Activated CD8-positive, alpha-beta memory T cell treated with anti-CD3 and anti-CD28 coated beads, Interleukin-2, amount 10 ng/mL, durations not matched to agents 7 days and 5 days (primary cell): ENCODE data around the gene INMT. TPM values are rescaled to one million over a fixed set of nuclear protein-coding genes. Genes with fewer than 3 reads are reported as not detected.

Experiments
- ATAC-seq: fragments of 150-1000 bp; cut with Tn5 transposase; one replicate; pipeline ENCODE4 v1.10.0; 2021; ENCODE audit warnings: moderate library complexity
- CTCF ChIA-PET: fragments of 350-600 bp; sonication (Branson Sonifier 250); formaldehyde crosslinking; loops from one replicate; lab custom pipeline; 2021; ENCODE audit warnings: antibody characterized with exemption; lab: Charles Lee
- DNase-seq: peaks from one replicate; pipeline ENCODE4 v3.0.0-alpha.2; 2020
- H3K27ac Mint-ChIP-seq: one replicate; pipeline ENCODE4 v1.8.0; 2021; ENCODE audit warnings: mild to moderate bottlenecking, mixed read lengths
- H3K27me3 Mint-ChIP-seq: one replicate; pipeline ENCODE4 v1.8.0; 2021; ENCODE audit warnings: mixed read lengths
- H3K36me3 Mint-ChIP-seq: one replicate; pipeline ENCODE4 v1.8.0; 2021; ENCODE audit warnings: mild to moderate bottlenecking, mixed read lengths
- H3K4me1 Mint-ChIP-seq: one replicate; pipeline ENCODE4 v1.8.0; 2021; ENCODE audit warnings: mixed read lengths
- H3K4me3 Mint-ChIP-seq: one replicate; pipeline ENCODE4 v1.8.0; 2021; ENCODE audit warnings: mild to moderate bottlenecking, moderate library complexity, mixed read lengths
- H3K9me3 Mint-ChIP-seq: one replicate; pipeline ENCODE4 v1.8.0; 2022; ENCODE audit warnings: low read depth, mixed read lengths
- total RNA-seq, 2 experiments: library from RNA; stranded (reverse); gene quantifications; one replicate each; pipeline ENCODE4 v1.2.3, GENCODE V29; 2021

INMT gene
- total RNA-seq, 2 experiments from 2014 or later = 0.12 TPM; not detected in 1

- CTCF ChIA-PET = interaction anchor here (2.2 kb wide), 1 partner anchor 21 kb away, joined by 6 read pairs; no protein-coding TSS in a partner anchor
- H3K36me3 Mint-ChIP-seq = no peaks in the 10 kb centered on the region
- no peak overlapping the region for H3K4me3 Mint-ChIP-seq
- no peak for ATAC-seq
- no peaks in the 10 kb centered on the region for H3K9me3 Mint-ChIP-seq
- H3K27me3 Mint-ChIP-seq = peaks cover 10% of the 10 kb centered on the region
- H3K27ac Mint-ChIP-seq = no peak overlapping the region
- H3K4me1 Mint-ChIP-seq = no peaks in the 10 kb centered on the region
- DNase-seq = no peak
These were observed 9.6 kb downstream of the INMT start for GRCh38 chr7:30761214-30762156.

- DNase-seq (no peak), ATAC-seq (no peak)
- Mint-ChIP-seq H3K27ac (no peak overlapping the region), H3K27me3 (peaks cover 11% of the 10 kb centered on the region), H3K4me1 (no peaks in the 10 kb centered on the region), H3K9me3 (no peaks in the 10 kb centered on the region), H3K36me3 (no peaks in the 10 kb centered on the region), H3K4me3 (no peak overlapping the region)
- CTCF ChIA-PET = no interaction called here
These were observed 12.4 kb downstream of the INMT start for GRCh38 chr7:30764030-30764975.

- no peak overlapping the region for H3K27ac Mint-ChIP-seq
- peaks cover 11% of the 10 kb centered on the region for H3K27me3 Mint-ChIP-seq
- H3K9me3 Mint-ChIP-seq = no peaks in the 10 kb centered on the region
- no peaks in the 10 kb centered on the region for H3K36me3 Mint-ChIP-seq
- H3K4me1 Mint-ChIP-seq = no peaks in the 10 kb centered on the region
- H3K4me3 Mint-ChIP-seq = no peak overlapping the region
- ATAC-seq = no peak
- no peak for DNase-seq
- CTCF ChIA-PET = no interaction called here
These were observed 13.5 kb downstream of the INMT start for GRCh38 chr7:30765408-30765807.

- DNase-seq = no peak
- CTCF ChIA-PET = interaction anchor here (1.1 kb wide), 1 partner anchor 34 kb away, joined by 3 read pairs; no protein-coding TSS in a partner anchor
- Mint-ChIP-seq H3K36me3 (peaks cover 2% of the 10 kb centered on the region), H3K27me3 (peaks cover 4% of the 10 kb centered on the region), H3K27ac (no peak overlapping the region), H3K4me3 (peak overlapping the region; percentile 76), H3K4me1 (peaks cover 6% of the 10 kb centered on the region), H3K9me3 (no peaks in the 10 kb centered on the region)
- no peak for ATAC-seq
These were observed 18.9 kb downstream of the INMT start for GRCh38 chr7:30770845-30771173.

DNA sequence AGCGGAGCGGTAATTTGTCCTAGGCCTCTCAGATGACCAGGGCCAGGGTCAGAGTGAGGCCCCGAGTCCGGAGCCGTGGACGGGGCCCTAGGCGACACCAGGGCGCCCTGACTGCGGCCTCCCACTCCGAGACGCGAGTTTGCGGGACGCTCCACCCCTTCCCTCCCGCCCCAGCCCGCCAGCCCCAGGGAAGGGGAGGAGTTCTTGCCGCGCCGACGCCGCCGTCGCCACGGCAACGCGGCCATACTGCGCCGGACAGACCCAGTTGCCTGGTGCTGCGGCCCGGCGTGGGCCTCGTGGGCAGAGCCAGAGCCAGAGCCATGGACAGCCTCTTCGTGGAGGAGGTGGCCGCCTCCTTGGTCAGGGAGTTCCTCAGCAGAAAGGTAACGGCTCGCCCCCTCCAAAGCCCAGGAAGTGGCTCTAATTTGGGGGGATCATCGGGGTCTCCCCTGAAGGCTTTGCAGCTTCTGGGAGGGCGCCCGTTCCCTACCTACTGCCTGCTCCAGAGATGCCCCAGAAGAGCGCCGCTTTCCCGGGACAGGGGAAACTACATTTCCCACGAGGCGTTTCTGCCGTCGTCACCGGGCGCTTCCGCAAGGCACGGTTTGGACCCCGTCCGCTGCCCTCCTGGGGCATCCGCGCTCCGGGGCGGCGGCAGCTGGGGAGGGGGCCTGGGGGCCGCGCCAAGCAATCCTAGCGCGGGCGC lies 19.4 kb downstream of the INMT start, which contains the start of gene MINDY4:
Gene MINDY4 (plus strand): TSS at position 244 of the 706 bp plus-strand sequence. CDS start 77 bp downstream, at position 321.
- peaks cover 4% of the 10 kb centered on the region for H3K27me3 Mint-ChIP-seq
- ATAC-seq (peak; percentile 96), DNase-seq (peak; percentile 82)
- H3K36me3 Mint-ChIP-seq = peaks cover 2% of the 10 kb centered on the region
- H3K27ac Mint-ChIP-seq = peak within 1 kb of the TSS; percentile 71
- H3K9me3 Mint-ChIP-seq = no peaks in the 10 kb centered on the region
- CTCF ChIA-PET = interaction anchor here (0.9 to 1.1 kb wide), 2 partner anchors 10 to 34 kb away, joined by 3 read pairs; no protein-coding TSS in a partner anchor
- peak within 1 kb of the TSS; percentile 76 for H3K4me3 Mint-ChIP-seq
- H3K4me1 Mint-ChIP-seq = peaks cover 6% of the 10 kb centered on the region

DNA sequence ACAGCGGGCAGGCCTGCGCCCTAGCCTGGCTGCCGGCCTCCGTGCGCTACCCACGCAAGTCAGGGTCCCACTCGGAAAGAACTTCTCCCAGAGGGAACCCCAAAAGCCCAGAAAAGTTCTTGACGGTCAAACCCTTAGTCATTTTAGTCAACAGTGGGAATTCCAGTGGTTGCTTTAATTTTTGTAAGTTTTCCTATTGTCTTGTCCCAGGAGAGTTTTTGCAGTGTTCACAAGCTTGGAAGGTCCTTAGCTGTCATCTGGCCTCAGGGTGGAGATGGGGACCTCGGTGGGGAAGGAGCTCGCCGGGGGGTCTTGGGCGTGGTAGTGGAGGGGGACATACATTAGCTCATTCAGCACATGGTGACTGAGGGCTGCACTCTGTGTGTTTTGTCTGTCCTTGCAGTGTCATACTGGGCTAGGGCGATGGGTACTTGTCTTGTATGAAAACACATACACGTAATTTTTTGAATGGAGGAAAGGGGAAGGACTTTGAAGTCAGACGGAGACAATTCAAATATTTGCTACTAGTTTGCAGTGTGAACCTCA lies 20.0 kb downstream of the INMT start:
- peak overlapping the region; percentile 71 for H3K27ac Mint-ChIP-seq
- H3K36me3 Mint-ChIP-seq = peaks cover 2% of the 10 kb centered on the region
- CTCF ChIA-PET = interaction anchor here (0.6 to 1.1 kb wide), 3 partner anchors 10 to 35 kb away, joined by 3 read pairs; no protein-coding TSS in a partner anchor
- ATAC-seq (no peak), DNase-seq (no peak)
- peak overlapping the region; percentile 76 for H3K4me3 Mint-ChIP-seq
- H3K9me3 Mint-ChIP-seq = no peaks in the 10 kb centered on the region
- peaks cover 4% of the 10 kb centered on the region for H3K27me3 Mint-ChIP-seq
- peaks cover 6% of the 10 kb centered on the region for H3K4me1 Mint-ChIP-seq

- ATAC-seq (no peak), DNase-seq (no peak)
- peaks cover 2% of the 10 kb centered on the region for H3K27me3 Mint-ChIP-seq
- no peak overlapping the region for H3K4me3 Mint-ChIP-seq
- CTCF ChIA-PET = no interaction called here
- H3K4me1 Mint-ChIP-seq = peaks cover 6% of the 10 kb centered on the region
- no peak overlapping the region for H3K27ac Mint-ChIP-seq
- H3K36me3 Mint-ChIP-seq = peaks cover 2% of the 10 kb centered on the region
- no peaks in the 10 kb centered on the region for H3K9me3 Mint-ChIP-seq
These were observed 21.0 kb downstream of the INMT start for GRCh38 chr7:30772984-30773383.

- CTCF ChIA-PET = no interaction called here
- Mint-ChIP-seq H3K27me3 (no peaks in the 10 kb centered on the region), H3K27ac (no peak overlapping the region), H3K4me1 (peaks cover 6% of the 10 kb centered on the region), H3K36me3 (peaks cover 2% of the 10 kb centered on the region), H3K4me3 (no peak overlapping the region), H3K9me3 (no peaks in the 10 kb centered on the region)
- DNase-seq = no peak
- no peak for ATAC-seq
These were observed 24.1 kb downstream of the INMT start for GRCh38 chr7:30775992-30776391.

DNA sequence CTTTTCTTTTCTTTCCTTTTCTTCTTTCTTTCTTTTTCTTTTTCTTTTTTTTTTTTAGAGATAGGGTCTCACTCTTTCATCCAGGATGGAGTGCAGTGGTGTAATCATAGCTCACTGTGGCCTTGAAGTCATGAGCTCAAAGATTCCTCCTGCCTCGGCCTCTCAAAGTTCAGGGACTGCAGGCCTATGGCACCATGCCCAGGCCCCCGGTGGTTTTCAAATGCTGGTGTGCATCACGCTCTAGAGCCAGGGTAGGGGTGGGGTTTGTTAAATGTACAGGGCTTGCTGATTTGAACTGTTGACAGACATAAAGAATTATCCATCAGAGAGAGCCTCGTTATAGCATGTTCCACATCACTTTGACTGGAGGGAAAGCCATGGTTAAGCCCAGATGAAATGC lies 25.0 kb downstream of the INMT start:
- no peak overlapping the region for H3K4me3 Mint-ChIP-seq
- CTCF ChIA-PET = no interaction called here
- peaks cover 4% of the 10 kb centered on the region for H3K4me1 Mint-ChIP-seq
- H3K27me3 Mint-ChIP-seq = no peaks in the 10 kb centered on the region
- H3K27ac Mint-ChIP-seq = no peak overlapping the region
- H3K9me3 Mint-ChIP-seq = no peaks in the 10 kb centered on the region
- peaks cover 2% of the 10 kb centered on the region for H3K36me3 Mint-ChIP-seq
- no peak for ATAC-seq
- DNase-seq = no peak

GRCh38 chr7:30778255-30779025 lies 26.5 kb downstream of the INMT start:
- Mint-ChIP-seq H3K27ac (no peak overlapping the region), H3K9me3 (no peaks in the 10 kb centered on the region), H3K4me1 (no peaks in the 10 kb centered on the region), H3K4me3 (no peak overlapping the region), H3K27me3 (no peaks in the 10 kb centered on the region), H3K36me3 (peaks cover 2% of the 10 kb centered on the region)
- no peak for DNase-seq
- CTCF ChIA-PET = no interaction called here
- ATAC-seq = no peak

GRCh38 chr7:30779574-30779973 lies 27.6 kb downstream of the INMT start:
- peaks cover 2% of the 10 kb centered on the region for H3K36me3 Mint-ChIP-seq
- DNase-seq (no peak), ATAC-seq (no peak)
- CTCF ChIA-PET = no interaction called here
- H3K4me3 Mint-ChIP-seq = no peak overlapping the region
- no peak overlapping the region for H3K27ac Mint-ChIP-seq
- no peaks in the 10 kb centered on the region for H3K4me1 Mint-ChIP-seq
- H3K27me3 Mint-ChIP-seq = no peaks in the 10 kb centered on the region
- H3K9me3 Mint-ChIP-seq = no peaks in the 10 kb centered on the region

GRCh38 chr7:30780941-30781340 lies 29.0 kb downstream of the INMT start:
- no peak for DNase-seq
- no peak overlapping the region for H3K4me3 Mint-ChIP-seq
- H3K27me3 Mint-ChIP-seq = no peaks in the 10 kb centered on the region
- H3K9me3 Mint-ChIP-seq = no peaks in the 10 kb centered on the region
- no peak overlapping the region for H3K27ac Mint-ChIP-seq
- no peak for ATAC-seq
- H3K36me3 Mint-ChIP-seq = peaks cover 2% of the 10 kb centered on the region
- CTCF ChIA-PET = interaction anchor here (1.0 to 1.2 kb wide), 2 partner anchors 9 to 10 kb away, joined by 3 read pairs; no protein-coding TSS in a partner anchor
- no peaks in the 10 kb centered on the region for H3K4me1 Mint-ChIP-seq
